GM19035 (cell line): Measurements from ENCODE around the gene SCEL.
A peak's percentile ranks its signal among the peaks of the same experiment; 100 is the strongest.
"Not testable (repeated sequence)": the region's sequence is repeated elsewhere in the genome, so short reads cannot be mapped to it uniquely, and the experiment has no call there.

Experiments used
- ATAC-seq: cut with Tn5 transposase; IDR thresholded peaks from one replicate; pipeline ENCODE4 v1.9.1; 2021; ENCODE audit not compliant: unreplicated experiment

Gene SCEL

DNA sequence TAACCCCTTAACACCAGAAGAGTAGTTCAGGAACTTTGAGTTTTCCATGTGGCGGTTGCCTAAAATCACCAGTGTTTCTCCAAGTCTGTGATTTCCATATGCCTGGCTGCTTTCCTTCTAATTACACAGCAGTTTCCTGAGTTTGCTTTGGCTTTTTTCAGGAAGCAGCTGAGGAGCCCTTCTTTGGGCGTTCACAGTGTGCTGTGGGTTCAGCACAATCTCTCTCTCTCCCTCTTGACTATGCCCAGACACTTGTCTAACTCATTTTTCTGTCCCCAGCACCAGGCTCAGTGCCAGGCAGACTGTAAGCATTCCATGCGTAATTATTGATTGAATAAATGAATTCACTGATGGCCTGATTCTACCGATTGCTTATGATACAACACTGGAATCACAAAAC is 19.7 kb downstream of the SCEL start:
- ATAC-seq = no peak

DNA sequence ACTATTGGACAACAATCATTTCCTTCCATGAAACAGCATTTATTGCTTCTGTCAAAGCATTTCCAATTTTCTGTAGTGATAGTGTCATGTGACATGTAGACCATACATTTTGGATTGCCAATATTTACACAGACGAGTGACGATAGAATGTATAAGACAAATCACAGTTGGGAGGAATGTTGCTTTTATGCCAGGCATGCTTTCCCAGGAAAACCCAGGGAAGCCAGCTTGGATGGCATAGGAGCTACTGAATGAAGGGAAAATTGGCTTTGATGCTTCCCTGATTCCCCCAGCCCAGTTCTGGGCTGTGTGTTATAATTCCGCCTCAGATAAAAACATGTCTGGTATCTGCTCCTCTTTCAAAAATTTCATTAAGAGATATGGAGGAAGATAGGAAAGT is 22.5 kb downstream of the SCEL start:
- ATAC-seq = no peak

DNA sequence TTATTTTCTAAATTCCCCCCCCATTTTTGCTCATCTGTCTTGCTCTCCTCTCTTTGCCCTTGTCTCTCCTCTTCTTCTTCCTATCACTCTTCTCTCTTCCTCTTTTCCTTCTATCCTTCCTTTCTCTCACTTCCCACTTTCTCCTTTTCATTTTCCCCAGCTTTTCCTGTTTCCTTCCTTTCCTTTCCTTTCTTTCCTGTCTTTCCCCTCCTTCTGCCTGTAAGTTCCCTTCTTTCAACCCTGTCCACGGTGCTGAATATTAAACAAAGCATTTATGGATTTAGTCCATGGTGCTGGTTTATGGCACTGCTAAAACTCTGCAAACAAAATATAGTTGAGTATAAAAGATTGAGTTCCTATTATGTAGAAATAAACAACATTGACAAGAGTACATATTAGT is 27.6 kb downstream of the SCEL start:
- no peak for ATAC-seq

DNA sequence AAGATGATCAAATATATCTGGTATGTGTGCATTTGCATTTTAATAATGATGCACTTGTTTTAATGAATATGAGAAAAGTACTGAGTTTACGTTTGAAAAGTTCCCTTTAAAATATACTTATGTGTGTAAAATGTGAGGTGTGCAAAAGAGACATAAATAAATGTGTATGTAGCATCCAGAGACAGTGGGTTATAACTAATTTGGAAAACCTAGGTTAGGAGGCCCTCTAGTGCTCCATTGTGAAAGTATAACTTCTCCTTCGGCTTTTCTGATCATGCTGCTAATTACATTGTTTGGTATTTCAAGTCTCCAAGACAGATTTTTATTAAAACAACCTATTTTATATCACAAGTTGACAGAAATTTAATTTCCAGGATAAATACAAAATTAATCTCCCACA is 30.1 kb downstream of the SCEL start:
- ATAC-seq = peak; percentile 80

DNA sequence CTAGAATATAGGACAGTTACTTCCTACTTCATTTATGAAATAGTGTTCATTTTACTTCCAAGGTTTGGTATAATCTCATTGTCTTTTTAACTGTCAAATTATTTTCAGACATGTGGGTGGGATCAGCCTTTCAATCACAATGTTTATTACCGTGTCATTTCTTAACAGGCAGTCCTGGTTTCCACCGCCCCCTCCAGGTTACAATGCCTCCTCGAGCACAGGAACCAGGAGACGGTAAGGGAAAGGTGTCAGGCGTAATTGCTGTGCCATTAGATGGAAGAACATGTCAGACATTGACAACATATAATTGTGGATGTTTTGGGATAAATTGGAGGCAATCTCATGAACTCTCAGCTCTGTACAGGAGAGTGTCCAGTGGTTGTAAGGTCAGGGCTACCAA is 36.5 kb downstream of the SCEL start:
- no peak for ATAC-seq

DNA sequence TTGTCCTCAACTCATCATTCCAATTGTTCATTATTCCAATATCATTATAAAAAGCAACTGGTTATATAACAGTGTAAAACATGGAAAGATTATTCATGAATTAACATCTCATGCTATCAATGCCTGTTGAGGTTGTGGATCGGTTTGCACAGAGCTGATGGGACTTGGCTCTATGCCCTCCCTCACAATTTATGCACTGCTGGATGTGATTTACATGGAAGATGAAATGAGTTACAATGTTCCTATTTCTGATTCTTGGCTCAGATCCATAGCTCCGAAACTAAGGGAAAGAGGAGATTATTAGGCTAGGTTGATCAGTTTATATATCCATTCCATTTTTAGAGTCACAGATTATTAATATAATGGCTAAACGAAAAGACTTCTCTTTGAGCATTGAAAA is 38.6 kb downstream of the SCEL start:
- ATAC-seq = no peak

DNA sequence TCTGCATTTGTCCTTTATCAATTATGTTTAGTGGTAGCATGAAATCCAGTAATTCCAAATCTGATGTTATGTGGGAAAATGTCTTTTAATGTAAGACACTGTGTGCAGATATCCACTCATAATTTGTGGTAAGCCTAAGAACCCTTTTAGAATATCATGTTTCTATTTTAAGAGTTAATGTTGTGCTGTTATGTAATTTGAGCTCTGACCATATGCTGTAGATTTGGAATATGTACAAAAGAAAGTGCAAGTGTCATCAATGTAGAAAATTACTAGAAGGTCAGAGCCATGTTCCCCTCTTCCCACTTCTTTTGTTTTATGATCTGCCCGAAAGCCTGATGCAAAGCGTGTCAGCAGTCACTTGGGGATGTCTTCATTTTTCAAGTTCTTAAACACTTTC is 44.5 kb downstream of the SCEL start:
- ATAC-seq = no peak

DNA sequence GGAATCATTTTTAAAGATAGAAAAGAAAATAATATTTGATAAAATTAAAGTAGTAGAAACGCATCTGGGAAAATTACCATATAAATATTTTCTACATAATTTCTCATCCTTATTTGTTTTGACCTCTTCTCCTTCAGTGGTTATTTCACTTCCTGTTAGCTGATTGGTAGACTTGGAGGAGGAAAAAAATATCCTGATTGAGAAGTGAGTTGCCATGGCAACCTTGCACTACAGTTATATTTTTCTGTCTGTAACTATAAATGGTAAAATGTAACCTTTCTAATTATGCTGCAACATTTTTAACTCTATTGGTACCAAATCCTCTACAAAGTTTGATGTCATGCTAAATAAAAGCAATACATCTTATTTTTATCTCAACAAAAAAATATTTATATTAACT is 45.2 kb downstream of the SCEL start:
- no peak for ATAC-seq

DNA sequence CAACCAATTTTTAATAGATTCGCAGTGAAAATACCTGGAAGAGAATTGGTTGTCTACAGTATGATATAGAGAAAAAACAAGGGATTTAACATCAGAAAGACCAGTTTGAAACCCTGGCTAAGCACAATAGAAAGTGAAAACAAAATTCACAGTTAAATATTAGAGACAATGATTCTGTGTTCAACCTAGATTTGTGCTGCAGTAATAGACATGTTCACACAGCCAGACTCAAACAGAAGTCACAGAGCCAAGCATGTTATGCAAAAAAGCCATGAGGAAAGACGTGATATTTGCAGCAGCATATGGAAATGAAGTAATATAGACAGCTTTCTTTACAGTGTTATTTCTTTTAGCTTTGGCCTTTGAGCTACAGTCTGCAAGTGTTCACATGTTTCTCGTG is 48.1 kb downstream of the SCEL start:
- ATAC-seq = no peak

DNA sequence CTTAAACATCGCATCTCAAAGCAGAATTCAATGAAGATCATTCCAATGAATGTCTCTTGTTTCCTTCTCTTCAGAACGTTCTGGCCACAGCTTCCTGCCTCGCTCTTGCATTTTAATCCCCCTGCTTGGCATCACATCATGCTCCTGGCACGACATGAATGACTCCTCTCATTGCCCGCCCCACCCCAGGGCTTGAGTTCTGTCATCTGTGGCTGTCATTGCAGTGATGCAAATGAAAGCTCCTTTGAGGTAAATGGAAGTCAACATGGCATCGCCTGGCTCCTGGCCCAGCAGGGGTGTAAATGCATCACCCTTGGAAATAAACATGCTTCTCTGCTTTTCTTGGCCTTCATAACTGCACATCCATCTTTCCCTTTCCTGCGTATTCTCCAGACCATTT is 48.6 kb downstream of the SCEL start:
- ATAC-seq = no peak

DNA sequence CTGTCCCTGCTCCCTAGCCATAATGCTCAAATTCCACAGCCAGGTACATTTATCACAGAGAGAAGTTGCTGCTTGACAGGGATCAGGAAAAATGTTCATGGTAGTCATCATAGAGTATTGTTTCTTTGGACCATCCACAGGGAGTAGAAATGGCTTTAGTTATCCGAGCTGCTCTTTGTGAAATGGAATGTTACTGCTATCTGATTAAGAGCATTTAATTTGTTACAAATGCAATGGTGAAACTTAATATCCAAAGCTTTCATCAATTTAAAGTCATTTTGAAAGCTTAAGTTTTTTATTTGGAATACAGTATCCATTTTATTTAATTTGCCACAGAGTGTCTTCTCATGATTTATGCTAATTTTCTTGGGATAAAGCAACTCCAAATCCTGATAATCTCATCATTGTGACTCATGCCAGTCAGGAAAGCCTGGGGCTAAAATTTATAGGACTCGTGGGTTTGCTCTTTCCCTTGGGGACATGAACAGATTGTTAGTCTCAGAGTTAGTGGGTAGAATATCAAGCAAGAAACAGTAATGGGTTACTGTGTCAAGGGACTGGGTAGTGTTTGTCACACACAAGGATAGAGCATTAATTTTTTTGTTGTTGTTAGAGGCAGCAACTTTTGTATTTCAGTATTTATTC is 59.8 kb downstream of the SCEL start:
- ATAC-seq = no peak

DNA sequence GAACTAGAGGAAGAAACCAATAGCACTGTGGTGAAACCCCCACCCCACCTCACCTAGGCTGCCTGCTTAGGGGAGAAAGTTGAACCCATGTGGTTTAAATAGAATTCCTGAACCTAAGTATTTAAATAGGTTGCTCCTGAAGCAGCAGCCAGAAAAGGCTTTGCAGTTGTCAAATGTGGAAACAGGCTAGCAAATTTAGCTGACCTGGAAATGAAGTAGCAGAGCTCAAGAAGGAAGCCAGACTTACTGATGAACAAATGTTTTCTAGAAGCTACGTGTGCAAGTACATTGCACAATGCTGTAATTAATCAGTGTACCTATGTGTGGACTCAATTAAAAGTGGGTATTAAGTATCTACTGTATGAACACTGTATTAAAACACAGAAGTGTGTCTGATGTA is 61.3 kb downstream of the SCEL start:
- no peak for ATAC-seq

DNA sequence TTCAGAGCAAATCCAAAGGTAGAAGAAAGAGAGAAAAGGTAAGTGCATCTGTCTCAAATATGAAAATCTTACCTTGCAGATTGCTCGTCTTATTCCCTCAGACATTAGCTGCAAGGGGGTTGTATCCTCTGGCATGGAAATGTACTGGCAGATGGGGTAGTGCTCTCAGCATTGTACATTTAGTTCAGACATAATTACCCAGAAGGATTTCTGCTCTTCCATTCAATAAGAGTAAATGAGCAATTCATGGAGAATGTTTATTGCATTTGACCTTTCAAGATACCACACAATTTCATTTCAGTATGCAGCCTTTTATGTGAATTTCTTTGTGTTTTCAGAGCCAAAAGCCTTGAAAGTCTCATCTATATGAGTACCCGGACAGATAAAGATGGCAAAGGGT is 63.8 kb downstream of the SCEL start:
- ATAC-seq = no peak

DNA sequence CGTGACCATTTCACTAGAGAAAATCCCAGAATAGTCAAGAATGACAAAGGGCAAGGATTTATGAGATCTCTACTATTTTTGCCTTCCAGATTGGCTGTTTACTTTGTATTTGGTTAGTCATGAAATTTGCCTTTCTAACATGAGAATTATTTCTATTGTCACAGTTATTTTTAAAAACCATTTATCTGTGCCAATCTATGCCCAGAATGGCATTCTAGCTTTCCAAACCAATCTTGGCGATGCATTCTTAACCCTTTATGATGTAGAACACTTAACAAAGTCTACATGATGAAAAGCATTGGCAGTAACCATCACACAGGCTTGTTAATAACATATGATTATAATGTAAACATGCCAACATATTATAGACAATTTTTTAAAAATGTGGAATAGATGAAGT is 65.2 kb downstream of the SCEL start:
- no peak for ATAC-seq

DNA sequence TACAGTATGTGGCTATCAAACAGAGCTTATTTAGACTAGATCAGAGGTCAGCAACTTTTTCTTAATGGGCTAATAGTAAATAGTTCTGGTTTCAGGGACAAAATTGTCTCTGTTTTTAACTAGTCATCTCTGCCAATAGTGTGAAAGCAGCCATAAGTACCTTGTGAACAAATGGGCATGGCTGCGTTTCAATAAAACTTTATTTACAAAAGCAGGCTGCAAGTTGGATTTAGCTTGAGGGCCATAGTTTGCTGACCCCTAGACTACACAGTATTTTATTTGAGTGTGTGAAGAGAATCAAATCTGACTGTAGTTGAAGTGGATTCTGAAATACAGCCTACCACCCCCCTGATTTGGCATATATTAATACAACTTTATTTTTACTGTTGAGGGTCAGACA is 75.6 kb downstream of the SCEL start:
- no peak for ATAC-seq

DNA sequence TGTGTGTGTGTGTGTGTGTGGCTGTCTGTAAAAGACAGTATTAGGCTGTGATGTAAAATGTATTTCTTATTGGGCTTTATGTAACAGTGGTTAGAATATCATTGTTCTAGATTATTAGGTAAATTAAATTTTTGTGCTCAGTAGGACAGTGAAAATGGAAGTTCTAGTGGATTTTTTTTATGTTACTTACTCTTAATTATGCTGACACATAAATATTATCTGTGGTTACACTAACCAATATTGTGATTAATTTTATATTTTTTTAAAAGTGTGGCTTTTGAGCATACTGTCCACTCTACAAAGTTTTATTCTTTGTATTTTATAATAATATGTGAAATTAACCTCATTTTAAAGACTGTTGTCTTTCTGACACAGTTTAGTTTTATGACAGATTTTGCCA is 80.5 kb downstream of the SCEL start:
- no peak for ATAC-seq

DNA sequence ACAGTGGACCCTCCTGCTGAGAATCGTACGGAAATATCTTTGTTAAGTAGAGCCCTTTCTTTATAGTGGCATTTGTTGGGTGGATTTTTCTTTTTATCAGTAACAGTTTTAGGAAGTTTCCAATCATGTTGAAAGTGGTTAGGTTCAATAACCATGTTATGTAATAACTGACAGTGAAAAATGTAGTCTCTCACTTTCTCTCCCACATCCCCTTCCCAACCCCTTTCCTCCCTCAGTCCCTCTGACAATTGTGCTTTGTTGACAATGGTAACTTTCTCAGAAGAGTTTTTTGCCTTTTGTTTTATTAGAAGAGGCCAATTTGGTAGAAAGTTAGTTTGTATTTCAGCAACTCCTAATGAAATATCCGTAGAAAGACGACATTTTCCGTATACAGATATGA is 84.1 kb downstream of the SCEL start:
- no peak for ATAC-seq

DNA sequence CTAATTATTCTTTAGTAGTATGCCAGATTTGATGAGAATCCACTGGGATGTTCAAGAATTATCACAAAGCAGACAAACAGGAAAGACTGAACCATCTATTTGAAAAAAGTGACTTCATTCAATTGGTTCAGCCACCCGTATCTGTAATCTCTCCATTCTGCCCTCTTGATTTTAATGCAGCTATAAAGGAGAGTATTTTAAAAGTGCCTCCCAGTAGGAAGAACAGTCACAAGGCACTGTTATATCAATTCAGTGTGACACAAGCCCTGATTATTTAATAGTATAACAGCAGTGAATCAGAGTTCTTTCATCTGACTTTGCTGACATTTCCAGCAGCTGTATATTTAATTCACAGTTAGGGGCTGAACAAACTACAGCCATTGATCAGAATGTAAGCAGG is 84.6 kb downstream of the SCEL start:
- ATAC-seq = no peak

DNA sequence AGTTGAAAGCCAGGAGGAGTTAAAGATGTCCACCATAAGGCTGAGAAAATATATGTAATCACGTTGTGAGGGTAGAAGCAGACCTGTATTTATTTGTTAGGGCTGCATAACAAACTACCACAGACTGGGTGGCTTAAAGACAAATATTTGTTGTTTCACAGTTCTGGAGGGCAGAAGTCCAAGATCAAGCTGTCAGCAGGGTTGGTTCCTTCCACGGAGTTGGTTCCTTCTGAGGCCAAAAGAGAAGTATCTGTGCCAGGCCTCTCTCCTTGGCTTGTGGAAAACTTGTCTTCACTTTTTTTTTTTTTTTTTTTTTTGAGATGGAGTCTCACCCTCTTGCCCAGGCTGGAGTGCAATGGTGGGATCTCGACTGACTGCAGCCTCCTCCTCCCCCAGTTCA is 88.3 kb downstream of the SCEL start:
- no peak for ATAC-seq

DNA sequence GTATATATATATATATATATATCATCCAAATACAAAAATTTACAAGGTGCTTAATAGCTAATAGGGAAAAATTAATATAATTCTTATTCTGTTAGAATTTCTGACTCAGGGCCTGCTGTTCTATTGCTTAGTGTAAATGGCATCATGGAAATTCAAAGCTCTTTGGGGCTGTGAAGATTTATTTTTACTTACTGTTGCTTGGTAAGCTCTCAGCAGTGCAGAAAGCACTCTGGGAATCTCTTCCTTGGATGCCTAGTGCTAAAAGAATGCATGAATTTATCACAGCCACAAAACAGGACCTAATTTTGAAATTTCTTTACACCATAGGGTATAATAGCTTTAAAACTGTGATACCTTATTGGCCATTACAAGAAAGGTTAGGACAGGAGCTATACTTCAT is 92.7 kb downstream of the SCEL start:
- ATAC-seq = no peak

DNA sequence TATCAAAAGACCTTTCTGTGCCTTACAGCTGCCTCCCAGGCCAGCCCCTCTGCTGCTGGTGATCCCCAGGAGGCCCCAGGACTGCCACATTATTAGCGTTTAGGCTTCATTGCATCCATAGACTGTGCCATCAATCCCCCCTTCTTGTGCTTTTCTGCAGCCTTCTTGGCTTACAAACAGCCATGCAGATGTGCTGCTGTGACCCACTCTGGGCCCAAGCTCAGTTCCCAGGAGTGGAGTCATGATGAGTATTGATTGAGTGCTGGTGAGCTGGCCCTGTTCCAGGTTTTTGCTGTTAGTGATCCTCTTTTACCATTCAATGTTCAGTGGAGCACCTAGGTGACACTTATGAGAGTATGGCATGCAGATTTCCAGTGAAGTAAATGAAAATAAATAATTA is 102.1 kb downstream of the SCEL start:
- no peak for ATAC-seq

DNA sequence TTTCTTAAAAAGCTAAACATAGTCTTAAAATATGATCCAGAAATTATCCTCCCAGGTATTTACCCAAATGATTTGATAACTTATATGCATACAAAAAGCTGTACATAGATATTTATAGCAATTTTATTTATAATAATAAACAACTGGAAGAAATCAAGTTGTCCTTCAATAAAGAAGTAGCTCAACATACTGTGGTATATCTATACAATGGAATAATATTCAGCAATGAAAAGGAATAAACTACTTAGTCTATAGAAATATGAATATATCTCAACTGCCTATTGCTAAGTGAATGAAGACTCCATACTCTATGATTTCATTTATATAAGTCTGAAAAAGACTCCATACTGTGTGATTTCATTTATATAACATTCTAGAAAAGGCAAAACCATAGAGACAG is 114.9 kb downstream of the SCEL start:
- ATAC-seq = no peak

DNA sequence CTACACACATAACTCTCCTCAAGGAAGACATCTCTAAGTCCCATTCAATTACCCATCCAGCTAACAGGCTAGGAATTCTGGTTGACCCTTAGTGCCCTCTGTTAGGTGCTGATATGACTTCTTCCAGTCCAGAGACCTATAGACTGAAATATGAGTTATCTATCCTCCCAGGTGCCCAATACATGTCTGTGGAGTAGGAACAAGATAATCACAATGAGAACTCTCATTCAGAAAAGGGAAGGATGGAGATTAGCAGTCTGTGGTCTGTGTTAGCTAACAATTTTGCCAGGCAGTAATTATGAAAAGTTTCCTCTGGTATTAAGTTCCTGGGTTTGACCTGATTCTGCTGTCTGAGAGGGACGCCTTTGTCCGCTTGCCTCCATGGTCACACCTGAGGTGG is 117.8 kb downstream of the SCEL start:
- ATAC-seq = no peak

DNA sequence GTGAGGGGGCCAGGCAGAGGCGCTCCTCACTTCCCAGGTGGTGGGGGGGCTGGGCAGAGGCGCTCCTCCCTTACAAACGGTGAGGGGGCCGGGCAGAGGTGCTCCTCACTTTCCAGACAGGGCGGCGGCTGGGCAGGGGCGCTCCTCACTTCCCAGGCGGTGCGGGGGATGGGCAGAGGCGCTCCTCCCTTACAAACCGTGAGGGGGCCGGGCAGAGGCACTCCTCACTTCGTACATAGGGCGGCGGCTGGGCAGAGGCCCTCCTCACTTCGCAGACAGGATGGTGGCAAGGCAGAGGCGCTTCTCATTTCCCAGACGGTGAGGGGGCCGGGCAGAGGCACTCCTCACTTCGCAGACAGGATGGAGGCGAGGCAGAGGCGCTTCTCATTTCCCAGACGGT is 124.5 kb downstream of the SCEL start:
- ATAC-seq = not testable (repeated sequence)
